ENCODE results near the gene SKI. TPM values are rescaled to one million over a fixed set of nuclear protein-coding genes. Genes with fewer than 3 reads are reported as not detected.

SKI gene
- total RNA-seq, 2 donors from 2014 or later: 65.4 to 79.2 TPM

GRCh38 chr1:2288311-2288710 lies 60.2 kb downstream of the SKI start:
- Mint-ChIP-seq H3K9me3 (no peaks in the 10 kb centered on the region), H3K36me3 (ENCODE audit: low read depth) (peaks cover 20% of the 10 kb centered on the region), H3K27me3 (ENCODE audit: insufficient read depth) (no peaks in the 10 kb centered on the region), H3K27ac (no peak overlapping the region), H3K4me3 (no peak overlapping the region), H3K4me1 (peaks cover 3% of the 10 kb centered on the region)
- Histone ChIP-seq H3K27me3 (ENCODE audit: control insufficient read depth, insufficient read depth, low read length, poor library complexity, severe bottlenecking) (no peaks in the 10 kb centered on the region), H3K9me3 (ENCODE audit: control insufficient read depth, low read length) (no peaks in the 10 kb centered on the region), H3K27ac (ENCODE audit: low read depth, low read length) (no peak overlapping the region), H3K4me3 (ENCODE audit: low read length) (no peak overlapping the region), H3K4me1 (ENCODE audit: control insufficient read depth, insufficient read depth, low read length) (no peaks in the 10 kb centered on the region), H3K36me3 (ENCODE audit: control insufficient read depth, insufficient read depth, low read length) (no peaks in the 10 kb centered on the region), H3K9ac (ENCODE audit: extremely low read depth, low read length, poor library complexity, severe bottlenecking) (no peak overlapping the region)
- TF ChIP-seq, protein P1, sequence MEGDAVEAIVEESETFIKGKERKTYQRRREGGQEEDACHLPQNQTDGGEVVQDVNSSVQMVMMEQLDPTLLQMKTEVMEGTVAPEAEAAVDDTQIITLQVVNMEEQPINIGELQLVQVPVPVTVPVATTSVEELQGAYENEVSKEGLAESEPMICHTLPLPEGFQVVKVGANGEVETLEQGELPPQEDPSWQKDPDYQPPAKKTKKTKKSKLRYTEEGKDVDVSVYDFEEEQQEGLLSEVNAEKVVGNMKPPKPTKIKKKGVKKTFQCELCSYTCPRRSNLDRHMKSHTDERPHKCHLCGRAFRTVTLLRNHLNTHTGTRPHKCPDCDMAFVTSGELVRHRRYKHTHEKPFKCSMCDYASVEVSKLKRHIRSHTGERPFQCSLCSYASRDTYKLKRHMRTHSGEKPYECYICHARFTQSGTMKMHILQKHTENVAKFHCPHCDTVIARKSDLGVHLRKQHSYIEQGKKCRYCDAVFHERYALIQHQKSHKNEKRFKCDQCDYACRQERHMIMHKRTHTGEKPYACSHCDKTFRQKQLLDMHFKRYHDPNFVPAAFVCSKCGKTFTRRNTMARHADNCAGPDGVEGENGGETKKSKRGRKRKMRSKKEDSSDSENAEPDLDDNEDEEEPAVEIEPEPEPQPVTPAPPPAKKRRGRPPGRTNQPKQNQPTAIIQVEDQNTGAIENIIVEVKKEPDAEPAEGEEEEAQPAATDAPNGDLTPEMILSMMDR (conservative IDR thresholded peaks at IDR 0.05): no peak
- WGBS, 2 experiments (ENCODE audit: insufficient coverage in 1 of 2, insufficient read length in 1 of 2): 94 to 97% methylated on average over 10 of the region's 10 CpGs
- DNase-seq: no peak

DNA sequence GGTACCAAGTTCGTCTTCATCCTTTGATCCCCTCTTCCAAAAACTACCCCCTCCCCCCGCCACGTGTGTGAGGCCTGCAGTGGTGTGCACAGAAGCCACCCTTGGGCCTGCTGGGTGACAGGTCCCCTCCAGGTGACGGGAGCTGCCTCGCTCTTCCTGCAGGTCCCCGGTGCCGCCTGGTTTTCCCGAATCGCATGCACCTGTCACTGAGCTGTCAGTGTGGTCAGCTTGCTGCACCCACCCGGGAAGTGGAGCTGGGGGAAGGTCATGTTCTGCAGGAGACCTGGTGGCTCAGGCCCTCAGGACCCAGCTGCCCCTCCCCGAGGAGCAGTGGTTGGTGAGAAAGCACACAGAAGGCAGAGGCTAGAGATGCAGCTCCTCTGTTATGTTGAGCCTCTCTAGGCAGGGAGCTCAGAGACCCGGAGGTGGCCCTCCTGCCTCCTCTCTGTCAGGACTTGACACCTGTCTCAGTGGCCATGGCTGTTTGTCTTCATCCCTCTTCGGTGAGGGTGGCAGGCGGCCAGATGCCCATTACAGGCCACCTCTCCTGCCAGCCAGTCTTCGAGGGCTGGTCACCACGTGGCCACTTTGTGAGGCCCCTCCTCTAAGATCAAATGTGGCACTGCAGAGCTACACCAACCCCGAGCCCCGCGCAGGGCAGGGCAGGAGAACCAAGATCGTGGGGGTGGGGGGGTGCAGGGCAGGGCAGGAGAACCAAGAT lies 60.9 kb downstream of the SKI start:
- Histone ChIP-seq H3K36me3 (ENCODE audit: control insufficient read depth, insufficient read depth, low read length) (no peaks in the 10 kb centered on the region), H3K27ac (ENCODE audit: low read depth, low read length) (no peak overlapping the region), H3K9ac (ENCODE audit: extremely low read depth, low read length, poor library complexity, severe bottlenecking) (no peak overlapping the region), H3K4me1 (ENCODE audit: control insufficient read depth, insufficient read depth, low read length) (no peaks in the 10 kb centered on the region), H3K4me3 (ENCODE audit: low read length) (no peak overlapping the region), H3K9me3 (ENCODE audit: control insufficient read depth, low read length) (no peaks in the 10 kb centered on the region), H3K27me3 (ENCODE audit: control insufficient read depth, insufficient read depth, low read length, poor library complexity, severe bottlenecking) (no peaks in the 10 kb centered on the region)
- TF ChIP-seq, protein P1 (conservative IDR thresholded peaks at IDR 0.05): no peak
- Mint-ChIP-seq H3K4me1 (peaks cover 3% of the 10 kb centered on the region), H3K9me3 (no peaks in the 10 kb centered on the region), H3K27me3 (ENCODE audit: insufficient read depth) (no peaks in the 10 kb centered on the region), H3K4me3 (no peak overlapping the region), H3K36me3 (ENCODE audit: low read depth) (peaks cover 22% of the 10 kb centered on the region), H3K27ac (no peak overlapping the region)
- DNase-seq: no peak
- WGBS, 2 experiments (ENCODE audit: insufficient coverage in 1 of 2, insufficient read length in 1 of 2): 91 to 93% methylated on average over 12 to 20 of the region's 20 CpGs

GRCh38 chr1:2289607-2290006 lies 61.5 kb downstream of the SKI start:
- H3K4me3 ChIP-seq (ENCODE audit: low read length): no peak overlapping the region
- Mint-ChIP-seq H3K27me3 (ENCODE audit: insufficient read depth) (no peaks in the 10 kb centered on the region), H3K36me3 (ENCODE audit: low read depth) (peaks cover 21% of the 10 kb centered on the region), H3K27ac (peak overlapping the region; percentile 58), H3K9me3 (no peaks in the 10 kb centered on the region), H3K4me3 (no peak overlapping the region), H3K4me1 (no peaks in the 10 kb centered on the region)
- peak overlapping the region; percentile 84 for H3K27ac ChIP-seq (ENCODE audit: low read depth, low read length)
- 92 to 94% methylated on average over 6 to 9 of the region's 9 CpGs for WGBS, 2 experiments (ENCODE audit: insufficient coverage in 1 of 2, insufficient read length in 1 of 2)
- no peaks in the 10 kb centered on the region for H3K27me3 ChIP-seq (ENCODE audit: control insufficient read depth, insufficient read depth, low read length, poor library complexity, severe bottlenecking)
- TF ChIP-seq, protein P1 (conservative IDR thresholded peaks at IDR 0.05): no peak
- no peak for DNase-seq
- no peak overlapping the region for H3K9ac ChIP-seq (ENCODE audit: extremely low read depth, low read length, poor library complexity, severe bottlenecking)
- H3K4me1 ChIP-seq (ENCODE audit: control insufficient read depth, insufficient read depth, low read length): no peaks in the 10 kb centered on the region
- H3K9me3 ChIP-seq (ENCODE audit: control insufficient read depth, low read length): no peaks in the 10 kb centered on the region
- H3K36me3 ChIP-seq (ENCODE audit: control insufficient read depth, insufficient read depth, low read length): no peaks in the 10 kb centered on the region

Measured in endodermal cell (in vitro differentiated cells).